Heart left ventricle (tissue), 16 donors: ENCODE data around the gene CEP131. TPM values are rescaled to one million over a fixed set of nuclear protein-coding genes. Genes with fewer than 3 reads are reported as not detected.

Experiments
- ATAC-seq, 4 donors: fragments of 200-7000 bp; cut with Tn5 transposase; one replicate each; pipeline ENCODE4 v1.9.1; 2020 to 2022; ENCODE audit warnings: moderate library complexity in 4 of 4, mild to moderate bottlenecking in 3 of 4, moderate number of reproducible peaks in 1 of 4
- DNase-seq, 5 donors: peaks; one replicate each; pipeline ENCODE4 v3.0.0-alpha.2; 2020
- H3K27ac ChIP-seq, 12 donors: fragments of 200-600 bp; sonication (generic) in 4 of 12; one replicate each; pipeline versions ENCODE4 v1.5.0 to v1.8.0; 2016 to 2022; ENCODE audit warnings: mild to moderate bottlenecking in 2 of 12
- H3K27me3 ChIP-seq, 9 donors: fragments of 200-600 bp; sonication (generic) in 2 of 9; one replicate each; pipeline versions ENCODE4 v1.5.1 to v1.8.0; 2016 to 2022; ENCODE audit warnings: mild to moderate bottlenecking in 3 of 9
- H3K36me3 ChIP-seq, 9 donors: fragments of 200-600 bp; sonication (generic) in 2 of 9; one replicate each; pipeline versions ENCODE4 v1.5.0 to v1.8.0; 2018 to 2022; ENCODE audit warnings: mild to moderate bottlenecking in 2 of 9
- H3K4me1 ChIP-seq, 12 donors: fragments of 200-600 bp; sonication (generic) in 4 of 12; one replicate each; pipeline versions ENCODE4 v1.5.0 to v1.8.0; 2016 to 2022; ENCODE audit warnings: mild to moderate bottlenecking in 3 of 12
- H3K4me3 ChIP-seq, 12 donors: fragments of 200-600 bp; sonication (generic) in 4 of 12; one replicate each; pipeline versions ENCODE4 v1.5.0 to v1.8.0; 2017 to 2022; ENCODE audit warnings: mild to moderate bottlenecking in 9 of 12, moderate library complexity in 4 of 12
- H3K9me3 ChIP-seq, 12 donors: fragments of 200-600 bp; sonication (generic) in 4 of 12; one replicate each; pipeline versions ENCODE4 v1.5.0 to v1.8.0; 2016 to 2022; ENCODE audit warnings: mild to moderate bottlenecking in 1 of 12
- POLR2A ChIP-seq, 2 donors: fragments of 450-650 bp; IDR thresholded peaks; one replicate each; pipeline ENCODE4 v1.6.1; 2017; ENCODE audit warnings: antibody characterized with exemption in 2 of 2, mild to moderate bottlenecking in 2 of 2, moderate library complexity in 2 of 2
- WGBS, 4 donors: extraction: QIAGEN DNeasy Blood & Tissue Kit in 2 of 4; methylation state at CpG; one replicate each; pipeline versions ENCODE4 v1.1.5 to v1.1.7; 2013 to 2018; 5-methylcytosine and 5-hydroxymethylcytosine counted together
- intact Hi-C, 10 donors: fragments of 100-400 bp; cut with DNase I; formaldehyde crosslinking; loops; one replicate each; pipeline versions ENCODE4 v1.11.1 to v1.14.2; 2022
- polyA plus RNA-seq, 2 donors: library from polyadenylated mRNA; stranded (reverse); fragments of 200-250 nt; gene quantifications; one replicate each; pipeline ENCODE4 v1.2.3, GENCODE V29; 2013
- total RNA-seq, 9 donors: library from RNA; depleted of rRNA in 2 of 9; stranded (reverse); fragments of >200 nt in 2 of 9; fragmentation: NEBNext Ultra II Directional in 3 of 9; extraction: Animal tissue kit (Norgen Biotek cat#: 25700) in 3 of 9; gene quantifications; one replicate each; pipeline versions ENCODE4 v1.1.0 to v1.2.4, GENCODE V29; 2016 to 2023
- TF ChIP-seq, protein P1 (sequence below), 12 donors: fragments of 200-600 bp; sonication (generic) in 4 of 12; IDR thresholded peaks; one replicate each; pipeline versions ENCODE4 v1.5.0 to v1.8.0; 2018 to 2022; ENCODE audit warnings: antibody characterized with exemption in 12 of 12, mild to moderate bottlenecking in 5 of 12
- donor health status: ischemic (EF 13 %, LVEDD 7.1; RV severe dilation, severe dysfunction).
- donor health status: healthy with polysubstance abuse.
- donor health status: DM: no; HTN: yes; CAD: no.
- donor health status: DM: no; HTN: no; CAD: no.
- donor health status: ischemic (EF 25% LVEDD 6.9; RV normal size, moderate dysfunction).
- donor health status: ischemic (EF 25% LVEDD 5.7; RV mildly dilated, moderate dysfunction).
- donor health status: healthy.
- donor health status: DM: yes; HTN: yes; CAD: no.
- donor health status: ischemic (EF 35%, LVEDD 5.7; RV mildly dilated, moderate dysfunction).
- donor health status: nonischemic (EF 11% LVEDD 7.7; RV severe dilation, severe dysfunction).
- donor health status: DM: yes; HTN: yes; CAD: no.
- donor health status: PGD.
- donor health status: ischemic (EF 29% LVEDD 5.4; RV normal size, mild dysfunction).
- donor health status: nonischemic (EF 23%, LVEDD 6.1; RV moderate dilation, normal function).

The CEP131 gene
- total and polyA plus RNA-seq, 11 donors = 7.0 to 15.8 (median 8.9) TPM

DNA sequence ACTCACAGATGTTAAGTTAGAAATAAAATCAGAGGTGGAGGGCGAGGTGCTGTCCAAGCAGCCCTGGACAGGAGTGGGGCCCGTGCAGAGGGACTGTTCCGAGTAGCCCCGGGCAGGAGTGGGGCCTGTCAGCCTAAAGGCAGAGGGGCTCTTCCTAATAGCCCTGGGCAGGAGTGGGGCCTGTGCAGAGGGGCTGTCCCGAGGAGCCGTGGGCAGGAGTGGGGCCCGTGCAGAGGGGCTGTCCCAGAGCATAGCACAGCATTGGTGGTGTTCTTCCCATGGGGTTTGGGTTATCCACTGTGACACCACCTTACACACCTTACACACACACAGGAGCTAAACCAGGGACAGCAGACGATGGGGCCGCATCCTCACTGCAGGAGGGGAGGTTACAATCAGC is 10.4 kb downstream of the CEP131 start:
- Histone ChIP-seq H3K36me3 (peaks cover 0 to 6% (median 0%) of the 10 kb centered on the region in 9 donors), H3K27ac (no peak overlapping the region), H3K27me3 (no peaks in the 10 kb centered on the region), H3K9me3 (no peaks in the 10 kb centered on the region), H3K4me3 (no peak overlapping the region), H3K4me1 (peaks cover 0 to 9% (median 0%) of the 10 kb centered on the region in 12 donors)
- intact Hi-C loops = no loop called here
- WGBS, 4 donors = 87 to 96% (median 93%) methylated on average over 9 of the region's 9 CpGs
- no peak for DNase-seq
- TF ChIP-seq POLR2A (IDR thresholded peaks at IDR 0.05) = no peak
- TF ChIP-seq, protein P1, sequence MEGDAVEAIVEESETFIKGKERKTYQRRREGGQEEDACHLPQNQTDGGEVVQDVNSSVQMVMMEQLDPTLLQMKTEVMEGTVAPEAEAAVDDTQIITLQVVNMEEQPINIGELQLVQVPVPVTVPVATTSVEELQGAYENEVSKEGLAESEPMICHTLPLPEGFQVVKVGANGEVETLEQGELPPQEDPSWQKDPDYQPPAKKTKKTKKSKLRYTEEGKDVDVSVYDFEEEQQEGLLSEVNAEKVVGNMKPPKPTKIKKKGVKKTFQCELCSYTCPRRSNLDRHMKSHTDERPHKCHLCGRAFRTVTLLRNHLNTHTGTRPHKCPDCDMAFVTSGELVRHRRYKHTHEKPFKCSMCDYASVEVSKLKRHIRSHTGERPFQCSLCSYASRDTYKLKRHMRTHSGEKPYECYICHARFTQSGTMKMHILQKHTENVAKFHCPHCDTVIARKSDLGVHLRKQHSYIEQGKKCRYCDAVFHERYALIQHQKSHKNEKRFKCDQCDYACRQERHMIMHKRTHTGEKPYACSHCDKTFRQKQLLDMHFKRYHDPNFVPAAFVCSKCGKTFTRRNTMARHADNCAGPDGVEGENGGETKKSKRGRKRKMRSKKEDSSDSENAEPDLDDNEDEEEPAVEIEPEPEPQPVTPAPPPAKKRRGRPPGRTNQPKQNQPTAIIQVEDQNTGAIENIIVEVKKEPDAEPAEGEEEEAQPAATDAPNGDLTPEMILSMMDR (IDR thresholded peaks at IDR 0.05) = no peak
- no peak for ATAC-seq

DNA sequence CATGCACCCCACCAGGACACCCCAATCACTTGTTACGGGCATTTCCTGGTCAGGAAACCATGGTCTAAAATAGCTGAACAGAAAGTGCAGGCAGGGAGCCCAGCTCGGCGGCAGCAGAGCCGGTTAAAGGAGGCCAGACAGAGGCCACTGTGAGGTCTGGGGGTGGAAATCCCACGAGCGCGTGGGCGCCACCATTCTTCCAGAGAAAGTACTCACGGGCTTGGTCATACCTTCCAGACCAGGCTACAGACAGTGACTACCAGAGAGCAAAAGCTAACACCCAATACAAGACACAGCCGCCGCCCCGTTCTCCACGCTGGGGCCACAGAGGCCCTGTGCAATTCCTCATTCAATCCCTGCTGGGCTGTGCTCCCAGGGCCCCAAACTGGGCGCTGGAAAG is 11.9 kb downstream of the CEP131 start:
- TF ChIP-seq, protein P1 (IDR thresholded peaks at IDR 0.05) = peak in 1 of 12 donors; percentile 5
- no peak for TF ChIP-seq POLR2A (IDR thresholded peaks at IDR 0.05)
- Histone ChIP-seq H3K27ac (peak overlapping the region in 1 of 12 donors; percentile 9), H3K36me3 (peaks cover 0 to 9% (median 0%) of the 10 kb centered on the region in 9 donors), H3K9me3 (no peaks in the 10 kb centered on the region), H3K4me1 (peaks cover 0 to 9% (median 0%) of the 10 kb centered on the region in 12 donors), H3K4me3 (no peak overlapping the region), H3K27me3 (no peaks in the 10 kb centered on the region)
- DNase-seq = peak in 1 of 5 donors; percentile 53
- intact Hi-C loops = no loop called here
- peak in 2 of 4 donors; percentile 17 to 56 for ATAC-seq
- WGBS, 4 donors = 69 to 73% (median 70%) methylated on average over 13 to 14 of the region's 14 CpGs

GRCh38 chr17:81210466-81210865 is 12.3 kb downstream of the CEP131 start:
- 74 to 83% (median 79%) methylated on average over 10 of the region's 10 CpGs for WGBS, 4 donors
- peak overlapping the region in 1 of 12 donors; percentile 9 for H3K27ac ChIP-seq
- ATAC-seq (peak in 1 of 4 donors; percentile 24), DNase-seq (no peak)
- H3K9me3 ChIP-seq = no peaks in the 10 kb centered on the region
- H3K36me3 ChIP-seq = peaks cover 0 to 9% (median 0%) of the 10 kb centered on the region in 9 donors
- H3K27me3 ChIP-seq = no peaks in the 10 kb centered on the region
- H3K4me1 ChIP-seq = peaks cover 0 to 9% (median 0%) of the 10 kb centered on the region in 12 donors
- TF ChIP-seq, protein P1 (IDR thresholded peaks at IDR 0.05) = no peak
- TF ChIP-seq POLR2A (IDR thresholded peaks at IDR 0.05) = no peak
- intact Hi-C loops = no loop called here
- no peak overlapping the region for H3K4me3 ChIP-seq

DNA sequence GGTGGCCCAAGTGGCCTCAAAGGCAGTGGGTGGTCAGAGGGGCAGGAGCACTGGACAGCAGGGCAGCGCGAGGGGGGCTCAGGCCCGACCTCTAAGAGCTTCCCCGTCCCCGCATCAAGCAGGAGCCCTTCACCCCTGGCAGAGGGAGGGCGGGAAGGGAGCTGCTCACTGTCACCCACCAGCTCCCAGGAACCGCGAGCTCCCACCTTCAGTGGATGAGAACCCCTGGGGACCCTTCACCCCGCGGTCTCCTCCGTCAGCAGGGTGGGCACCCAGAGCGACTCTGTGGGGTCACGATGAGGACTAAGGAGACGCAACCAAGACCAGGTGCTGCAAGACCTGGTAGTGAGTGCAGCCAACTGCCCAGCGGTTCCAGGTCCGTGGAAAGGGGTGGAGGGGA is 13.6 kb downstream of the CEP131 start:
- no peak overlapping the region for H3K27ac ChIP-seq
- no peaks in the 10 kb centered on the region for H3K27me3 ChIP-seq
- H3K36me3 ChIP-seq = peaks cover 0 to 9% (median 0%) of the 10 kb centered on the region in 9 donors
- WGBS, 4 donors = 96 to 98% (median 96%) methylated on average over 10 to 16 of the region's 16 CpGs
- H3K9me3 ChIP-seq = no peaks in the 10 kb centered on the region
- no peak for ATAC-seq
- intact Hi-C loops = no loop called here
- no peak for DNase-seq
- peaks cover 0 to 9% (median 0%) of the 10 kb centered on the region in 12 donors for H3K4me1 ChIP-seq
- TF ChIP-seq, protein P1 (IDR thresholded peaks at IDR 0.05) = no peak
- no peak for TF ChIP-seq POLR2A (IDR thresholded peaks at IDR 0.05)
- H3K4me3 ChIP-seq = no peak overlapping the region
